H7 (cell line): ENCODE measurements around the gene TM6SF1. TPM values are rescaled to one million over a fixed set of nuclear protein-coding genes. Genes with fewer than 3 reads are reported as not detected.
"Not testable (repeated sequence)": the region's sequence is repeated elsewhere in the genome, so short reads cannot be mapped to it uniquely, and the experiment has no call there.

ENCODE experiments used
- DNase-seq: peaks from one replicate; pipeline ENCODE4 v3.0.0; 2012
- H3K27me3 ChIP-seq: 2 replicates; pipeline ENCODE4 v1.6.0; 2011; ENCODE audit warnings: mild to moderate bottlenecking, low read length; ENCODE audit not compliant: control insufficient read depth, insufficient read depth
- H3K36me3 ChIP-seq: replicated peaks from 2 replicates; pipeline ENCODE4 v1.5.1; 2011; ENCODE audit warnings: low read length; ENCODE audit not compliant: control insufficient read depth, insufficient read depth
- H3K4me3 ChIP-seq: 2 replicates; pipeline ENCODE4 v1.5.1; 2011; ENCODE audit warnings: low read depth, mild to moderate bottlenecking, control low read depth, low read length, moderate library complexity; ENCODE audit not compliant: insufficient read depth
- total RNA-seq: library from RNA; depleted of rRNA; stranded (reverse); fragments of >200 nt; shearing (Covaris generic); gene quantifications from 2 replicates; pipeline ENCODE4 v1.2.3, GENCODE V29; 2014

Gene TM6SF1
- total RNA-seq, 1 experiment from 2014 or later = 0.62 TPM

- Histone ChIP-seq H3K36me3 (no peaks in the 10 kb centered on the region; the same call in 1 of the 2 replicates), H3K4me3 (no peak overlapping the region), H3K27me3 (no peaks in the 10 kb centered on the region)
- DNase-seq = no peak
These were observed 8.6 kb downstream of the TM6SF1 start for GRCh38 chr15:83115831-83116565.

- no peak for DNase-seq
- Histone ChIP-seq H3K4me3 (no peak overlapping the region), H3K36me3 (no peaks in the 10 kb centered on the region; the same call in 1 of the 2 replicates), H3K27me3 (no peaks in the 10 kb centered on the region)
These were observed 10.9 kb downstream of the TM6SF1 start for GRCh38 chr15:83118291-83118827.

GRCh38 chr15:83118968-83119367, 11.5 kb downstream of the TM6SF1 start:
- H3K27me3 ChIP-seq = no peaks in the 10 kb centered on the region
- no peak for DNase-seq
- H3K36me3 ChIP-seq = no peaks in the 10 kb centered on the region; the same call in 1 of the 2 replicates
- H3K4me3 ChIP-seq = no peak overlapping the region

GRCh38 chr15:83119968-83120581, 12.6 kb downstream of the TM6SF1 start:
- H3K4me3 ChIP-seq = no peak overlapping the region
- DNase-seq = no peak
- no peaks in the 10 kb centered on the region for H3K36me3 ChIP-seq
- H3K27me3 ChIP-seq = no peaks in the 10 kb centered on the region

GRCh38 chr15:83123529-83123928, 16.1 kb downstream of the TM6SF1 start:
- H3K27me3 ChIP-seq = no peaks in the 10 kb centered on the region
- H3K36me3 ChIP-seq = no peaks in the 10 kb centered on the region
- DNase-seq = no peak
- H3K4me3 ChIP-seq = no peak overlapping the region

GRCh38 chr15:83127547-83128150, 20.2 kb downstream of the TM6SF1 start:
- Histone ChIP-seq H3K4me3 (no peak overlapping the region), H3K36me3 (peaks cover 2% of the 10 kb centered on the region; the same call in 1 of the 2 replicates), H3K27me3 (no peaks in the 10 kb centered on the region)
- DNase-seq = no peak

- Histone ChIP-seq H3K36me3 (peaks cover 2% of the 10 kb centered on the region; the same call in 1 of the 2 replicates), H3K4me3 (no peak overlapping the region), H3K27me3 (no peaks in the 10 kb centered on the region)
- DNase-seq = no peak
These were observed 22.3 kb downstream of the TM6SF1 start for GRCh38 chr15:83129791-83130190.

- Histone ChIP-seq H3K4me3 (no peak overlapping the region), H3K27me3 (no peaks in the 10 kb centered on the region), H3K36me3 (peaks cover 2% of the 10 kb centered on the region; the same call in 1 of the 2 replicates)
- no peak for DNase-seq
These were observed 25.5 kb downstream of the TM6SF1 start for GRCh38 chr15:83132861-83133523.

GRCh38 chr15:83142151-83142550, 34.7 kb downstream of the TM6SF1 start:
- not testable (repeated sequence) for H3K36me3 ChIP-seq, H3K27me3 ChIP-seq, H3K4me3 ChIP-seq, DNase-seq

GRCh38 chr15:83144771-83145170, 37.3 kb downstream of the TM6SF1 start:
- no peak overlapping the region for H3K4me3 ChIP-seq
- no peak for DNase-seq
- H3K36me3 ChIP-seq = peaks cover 12% of the 10 kb centered on the region
- H3K27me3 ChIP-seq = no peaks in the 10 kb centered on the region

- H3K36me3 ChIP-seq = peaks cover 4% of the 10 kb centered on the region
- H3K4me3 ChIP-seq = no peak overlapping the region
- no peaks in the 10 kb centered on the region for H3K27me3 ChIP-seq
- DNase-seq = no peak
These were observed 45.8 kb downstream of the TM6SF1 start for GRCh38 chr15:83153288-83153687.

- Histone ChIP-seq H3K36me3 (peaks cover 1% of the 10 kb centered on the region), H3K4me3 (no peak overlapping the region), H3K27me3 (no peaks in the 10 kb centered on the region)
- no peak for DNase-seq
These were observed 48.5 kb downstream of the TM6SF1 start for GRCh38 chr15:83155942-83156341.

- Histone ChIP-seq H3K4me3 (no peak overlapping the region), H3K27me3 (no peaks in the 10 kb centered on the region), H3K36me3 (peaks cover 1% of the 10 kb centered on the region)
- DNase-seq = no peak
These were observed 50.9 kb downstream of the TM6SF1 start for GRCh38 chr15:83158393-83158792.

- Histone ChIP-seq H3K27me3 (no peaks in the 10 kb centered on the region), H3K36me3 (peaks cover 1% of the 10 kb centered on the region), H3K4me3 (no peak overlapping the region)
- no peak for DNase-seq
These were observed 53.3 kb downstream of the TM6SF1 start for GRCh38 chr15:83160741-83161140.
